NCI-H226 (cell line): ENCODE data around the gene SMC2.

Experiments used
- DNase-seq: peaks from one replicate; pipeline ENCODE4 v3.0.0-alpha.2; 2015

Gene SMC2

GRCh38 chr9:104093647-104094533, at the start of gene SMC2:
Gene SMC2, plus strand, starts transcription at chr9:104094309. Its CDS starts 1,076 bp downstream, at chr9:104095385.
- peak; percentile 85 for DNase-seq

GRCh38 chr9:104068546-104068945, 25.6 kb upstream of the SMC2 start:
- DNase-seq, result peak; percentile 83

- DNase-seq, result no peak
These were observed 24.8 kb upstream of the SMC2 start for GRCh38 chr9:104069288-104069687.

- DNase-seq, result no peak
These were observed 22.5 kb upstream of the SMC2 start for GRCh38 chr9:104071589-104071988.

GRCh38 chr9:104073098-104073769, 20.9 kb upstream of the SMC2 start:
- DNase-seq, result no peak

- DNase-seq, result no peak
These were observed 20.4 kb upstream of the SMC2 start for GRCh38 chr9:104073770-104074133.

- peak; percentile 81 for DNase-seq
These were observed 19.2 kb upstream of the SMC2 start for GRCh38 chr9:104074876-104075275.

- peak; percentile 81 for DNase-seq
These were observed 18.0 kb upstream of the SMC2 start for GRCh38 chr9:104075801-104076753.

- DNase-seq, result peak; percentile 54
These were observed 15.5 kb upstream of the SMC2 start for GRCh38 chr9:104078596-104078995.

- no peak for DNase-seq
These were observed 13.1 kb upstream of the SMC2 start for GRCh38 chr9:104080983-104081382.

- no peak for DNase-seq
These were observed 11.9 kb upstream of the SMC2 start for GRCh38 chr9:104082168-104082567.

GRCh38 chr9:104085525-104085924, 8.6 kb upstream of the SMC2 start:
- no peak for DNase-seq

- DNase-seq, result no peak
These were observed 6.2 kb upstream of the SMC2 start for GRCh38 chr9:104087894-104088293.

- DNase-seq, result no peak
These were observed 5.7 kb upstream of the SMC2 start for GRCh38 chr9:104088416-104088815.

GRCh38 chr9:104090578-104090977, 3.5 kb upstream of the SMC2 start:
- DNase-seq, result no peak

- no peak for DNase-seq
These were observed 3.0 kb upstream of the SMC2 start for GRCh38 chr9:104091116-104091515.

GRCh38 chr9:104091708-104092107, 2.4 kb upstream of the SMC2 start:
- no peak for DNase-seq

GRCh38 chr9:104092192-104092591, 1.9 kb upstream of the SMC2 start:
- no peak for DNase-seq

GRCh38 chr9:104092875-104093600, 1.1 kb upstream of the SMC2 start:
- DNase-seq, result no peak

- no peak for DNase-seq
These were observed 466 bp downstream of the SMC2 start for GRCh38 chr9:104094534-104095015.

GRCh38 chr9:104099630-104100029, 5.5 kb downstream of the SMC2 start:
- no peak for DNase-seq

- no peak for DNase-seq
These were observed 10.3 kb downstream of the SMC2 start for GRCh38 chr9:104104360-104104759.
